Measurements from ENCODE around the gene IAH1. TPM values are rescaled to one million over a fixed set of nuclear protein-coding genes. Genes with fewer than 3 reads are reported as not detected.

Gene IAH1
- total and polyA plus RNA-seq, 2 donors (not counting 1 experiment from before 2014, with no cell fraction given), result 92.5 to 127 TPM

DNA sequence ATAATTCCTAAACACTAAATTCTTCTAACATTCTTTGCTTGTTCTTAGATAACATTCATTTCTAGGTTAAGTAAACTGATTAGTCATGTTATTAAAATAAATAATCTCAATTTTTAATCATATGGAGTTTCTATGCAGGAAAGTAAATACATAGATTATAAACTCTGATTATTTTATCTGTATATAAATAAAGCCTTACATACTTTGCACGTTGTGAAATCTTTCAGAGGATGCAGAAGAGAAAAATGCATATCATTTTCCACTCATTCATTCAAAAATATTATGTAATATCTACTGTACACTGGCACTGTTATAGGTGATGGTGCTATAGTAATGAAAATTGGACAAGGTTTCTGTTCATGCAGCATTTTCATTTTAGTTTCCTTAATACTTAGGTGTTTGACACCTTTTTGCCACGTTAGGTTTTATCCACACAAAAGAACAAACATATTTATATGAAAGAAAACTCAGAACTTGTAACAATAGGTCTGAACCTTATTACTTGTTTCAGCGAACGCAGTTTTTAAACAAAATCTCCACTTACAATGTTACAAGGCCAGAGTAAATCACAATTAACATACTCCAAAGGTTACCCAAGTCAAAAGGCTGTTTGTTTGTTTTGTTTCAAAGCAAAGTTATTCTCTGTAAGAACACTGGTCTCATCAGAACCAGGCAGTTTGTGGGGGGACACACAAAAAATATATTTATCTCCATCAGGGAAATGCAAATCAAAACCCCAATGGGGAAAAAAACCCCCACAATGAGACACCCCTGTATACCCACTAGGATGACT, 53.8 kb downstream of the IAH1 start:
- Histone ChIP-seq H3K9ac (ENCODE audit: insufficient read depth, low read length) (no peak overlapping the region), H3K9me3 (ENCODE audit: control insufficient read depth, insufficient read depth, low read depth, low read length) (no peaks in the 10 kb centered on the region), H4K20me1 (ENCODE audit: control insufficient read depth, extremely low read depth, insufficient read depth, low read length) (no peaks in the 10 kb centered on the region), H3K79me2 (ENCODE audit: control insufficient read depth, insufficient read depth, low read length) (no peaks in the 10 kb centered on the region), H3K27me3 (ENCODE audit: control insufficient read depth, insufficient read depth, low read length) (no peaks in the 10 kb centered on the region), H3K4me2 (ENCODE audit: extremely low read depth, insufficient read depth, low read length) (no peak overlapping the region), H3K4me3 (replicated peaks in 1 of 4; ENCODE audit: control extremely low read depth in 1 of 4, insufficient read depth in 1 of 4, low read depth in 3 of 4, low read length in 4 of 4) (no peak overlapping the region), H2AFZ (ENCODE audit: low read length) (no peak overlapping the region), H3K36me3 (ENCODE audit: control insufficient read depth, insufficient read depth, low read length) (no peaks in the 10 kb centered on the region), H3K4me1 (ENCODE audit: control insufficient read depth, extremely low read depth, insufficient read depth, low read length) (no peaks in the 10 kb centered on the region), H3K27ac (ENCODE audit: insufficient read depth, low read length) (no peak overlapping the region)
- TF ChIP-seq EZH2 (IDR thresholded peaks at IDR 0.05; ENCODE audit: low read length, missing control alignments), result no peak
- TF ChIP-seq, protein P1, sequence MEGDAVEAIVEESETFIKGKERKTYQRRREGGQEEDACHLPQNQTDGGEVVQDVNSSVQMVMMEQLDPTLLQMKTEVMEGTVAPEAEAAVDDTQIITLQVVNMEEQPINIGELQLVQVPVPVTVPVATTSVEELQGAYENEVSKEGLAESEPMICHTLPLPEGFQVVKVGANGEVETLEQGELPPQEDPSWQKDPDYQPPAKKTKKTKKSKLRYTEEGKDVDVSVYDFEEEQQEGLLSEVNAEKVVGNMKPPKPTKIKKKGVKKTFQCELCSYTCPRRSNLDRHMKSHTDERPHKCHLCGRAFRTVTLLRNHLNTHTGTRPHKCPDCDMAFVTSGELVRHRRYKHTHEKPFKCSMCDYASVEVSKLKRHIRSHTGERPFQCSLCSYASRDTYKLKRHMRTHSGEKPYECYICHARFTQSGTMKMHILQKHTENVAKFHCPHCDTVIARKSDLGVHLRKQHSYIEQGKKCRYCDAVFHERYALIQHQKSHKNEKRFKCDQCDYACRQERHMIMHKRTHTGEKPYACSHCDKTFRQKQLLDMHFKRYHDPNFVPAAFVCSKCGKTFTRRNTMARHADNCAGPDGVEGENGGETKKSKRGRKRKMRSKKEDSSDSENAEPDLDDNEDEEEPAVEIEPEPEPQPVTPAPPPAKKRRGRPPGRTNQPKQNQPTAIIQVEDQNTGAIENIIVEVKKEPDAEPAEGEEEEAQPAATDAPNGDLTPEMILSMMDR (conservative IDR thresholded peaks at IDR 0.05 in 1 of 2, IDR thresholded peaks at IDR 0.05 in 1 of 2; ENCODE audit: low read depth in 1 of 2, low read length in 2 of 2), result no peak
- DNase-seq (ENCODE audit: low read depth in 2 of 2), result no peak

DNA sequence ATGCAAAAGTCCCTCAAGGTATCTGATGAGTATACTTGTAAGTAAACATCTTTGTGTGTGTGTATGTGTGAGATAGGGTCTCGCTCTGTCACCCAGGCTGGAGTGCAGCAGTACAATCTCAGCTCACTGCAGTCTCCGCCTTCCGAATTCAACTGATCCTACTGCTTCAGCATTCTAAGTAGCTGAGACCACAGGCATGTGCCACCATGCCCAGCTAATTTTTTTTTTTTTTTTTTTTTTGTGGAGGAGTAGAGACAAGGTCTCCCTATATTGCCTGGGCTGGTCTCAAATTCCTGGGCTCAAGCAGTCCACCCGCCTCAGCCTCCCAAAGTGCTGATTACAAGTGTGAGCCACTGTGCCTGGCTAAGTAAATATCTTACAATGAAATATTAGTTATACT, 58.1 kb downstream of the IAH1 start:
- TF ChIP-seq, protein P1 (conservative IDR thresholded peaks at IDR 0.05 in 1 of 2, IDR thresholded peaks at IDR 0.05 in 1 of 2; ENCODE audit: low read depth in 1 of 2, low read length in 2 of 2), result no peak
- TF ChIP-seq EZH2 (IDR thresholded peaks at IDR 0.05; ENCODE audit: low read length, missing control alignments), result no peak
- H2AFZ ChIP-seq (ENCODE audit: low read length), result no peak overlapping the region
- H4K20me1 ChIP-seq (ENCODE audit: control insufficient read depth, extremely low read depth, insufficient read depth, low read length), result no peaks in the 10 kb centered on the region
- H3K4me1 ChIP-seq (ENCODE audit: control insufficient read depth, extremely low read depth, insufficient read depth, low read length), result no peaks in the 10 kb centered on the region
- no peaks in the 10 kb centered on the region for H3K36me3 ChIP-seq (ENCODE audit: control insufficient read depth, insufficient read depth, low read length)
- H3K4me2 ChIP-seq (ENCODE audit: extremely low read depth, insufficient read depth, low read length), result no peak overlapping the region
- peak in 1 of 2 donors; percentile 36 for DNase-seq (ENCODE audit: low read depth in 2 of 2)
- H3K79me2 ChIP-seq (ENCODE audit: control insufficient read depth, insufficient read depth, low read length), result no peaks in the 10 kb centered on the region
- no peaks in the 10 kb centered on the region for H3K9me3 ChIP-seq (ENCODE audit: control insufficient read depth, insufficient read depth, low read depth, low read length)
- no peak overlapping the region for H3K27ac ChIP-seq (ENCODE audit: insufficient read depth, low read length)
- no peaks in the 10 kb centered on the region for H3K27me3 ChIP-seq (ENCODE audit: control insufficient read depth, insufficient read depth, low read length)
- H3K4me3 ChIP-seq (replicated peaks in 1 of 4; ENCODE audit: control extremely low read depth in 1 of 4, insufficient read depth in 1 of 4, low read depth in 3 of 4, low read length in 4 of 4), result no peak overlapping the region
- no peak overlapping the region for H3K9ac ChIP-seq (ENCODE audit: insufficient read depth, low read length)

DNA sequence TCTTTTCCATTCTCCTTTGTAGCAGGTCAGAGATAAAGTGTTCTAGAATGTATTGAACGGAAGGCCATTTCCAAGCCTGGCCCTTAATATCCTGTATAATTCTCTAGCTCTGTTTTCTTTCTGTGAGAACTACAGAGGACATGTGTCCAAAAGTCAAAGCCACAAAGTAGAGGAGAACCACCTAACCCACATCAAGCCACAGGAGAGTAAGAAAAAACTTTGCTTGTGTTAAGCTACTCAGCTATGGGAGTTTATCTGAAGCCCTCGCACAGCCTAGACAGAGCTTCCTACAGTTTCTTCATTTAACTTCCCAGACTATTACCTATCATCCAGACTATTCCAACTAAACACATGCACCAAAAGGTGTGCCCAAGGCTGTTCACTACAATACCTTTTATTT, 59.3 kb downstream of the IAH1 start:
- DNase-seq (ENCODE audit: low read depth in 2 of 2), result no peak
- Histone ChIP-seq H3K4me2 (ENCODE audit: extremely low read depth, insufficient read depth, low read length) (no peak overlapping the region), H3K9me3 (ENCODE audit: control insufficient read depth, insufficient read depth, low read depth, low read length) (no peaks in the 10 kb centered on the region), H3K36me3 (ENCODE audit: control insufficient read depth, insufficient read depth, low read length) (no peaks in the 10 kb centered on the region), H3K4me1 (ENCODE audit: control insufficient read depth, extremely low read depth, insufficient read depth, low read length) (no peaks in the 10 kb centered on the region), H3K27ac (ENCODE audit: insufficient read depth, low read length) (no peak overlapping the region), H3K27me3 (ENCODE audit: control insufficient read depth, insufficient read depth, low read length) (no peaks in the 10 kb centered on the region), H3K79me2 (ENCODE audit: control insufficient read depth, insufficient read depth, low read length) (no peaks in the 10 kb centered on the region), H3K4me3 (replicated peaks in 1 of 4; ENCODE audit: control extremely low read depth in 1 of 4, insufficient read depth in 1 of 4, low read depth in 3 of 4, low read length in 4 of 4) (no peak overlapping the region), H2AFZ (ENCODE audit: low read length) (no peak overlapping the region), H3K9ac (ENCODE audit: insufficient read depth, low read length) (no peak overlapping the region), H4K20me1 (ENCODE audit: control insufficient read depth, extremely low read depth, insufficient read depth, low read length) (no peaks in the 10 kb centered on the region)
- TF ChIP-seq EZH2 (IDR thresholded peaks at IDR 0.05; ENCODE audit: low read length, missing control alignments), result no peak
